Activated CD4-positive, CD25-positive, alpha-beta regulatory T cell treated with anti-CD3 and anti-CD28 coated beads, Interleukin-2, amount 50 U/mL, for 24 hours (primary cell): ENCODE results near the gene LINC01488.
A peak's percentile ranks its signal among the peaks of the same experiment; 100 is the strongest.

Experiments
- ATAC-seq, 2 donors: fragments of 150-1000 bp; cut with Tn5 transposase; one replicate each; pipeline ENCODE4 v1.10.0; 2021; ENCODE audit warnings: mild to moderate bottlenecking in 1 of 2, moderate library complexity in 1 of 2

Gene LINC01488

DNA sequence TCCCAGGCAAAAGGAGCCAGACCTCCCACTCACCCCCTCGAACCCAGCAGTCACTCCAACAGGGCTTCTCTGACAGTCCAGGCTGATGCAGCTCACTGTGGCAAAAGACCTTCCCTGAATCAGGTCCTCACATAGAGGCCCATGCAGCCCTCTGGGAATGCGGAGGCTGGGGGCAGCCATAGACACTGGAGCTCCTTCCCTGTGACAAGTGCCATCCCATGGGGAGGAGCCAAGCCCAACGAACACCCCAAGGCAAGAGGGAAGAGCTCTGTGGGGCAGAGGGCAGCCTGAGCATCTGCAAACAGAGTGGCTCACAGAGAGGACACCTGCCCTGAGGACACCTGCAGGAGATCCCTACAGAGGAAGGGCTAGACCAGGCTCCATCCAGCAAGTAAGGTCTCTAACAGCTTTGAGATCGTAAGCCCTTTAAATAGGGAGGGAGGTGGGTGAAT, at the start of gene LINC01488:
TSS of gene LINC01488 (plus strand) at position 271 of the 452 bp plus-strand sequence.
- ATAC-seq: no peak

DNA sequence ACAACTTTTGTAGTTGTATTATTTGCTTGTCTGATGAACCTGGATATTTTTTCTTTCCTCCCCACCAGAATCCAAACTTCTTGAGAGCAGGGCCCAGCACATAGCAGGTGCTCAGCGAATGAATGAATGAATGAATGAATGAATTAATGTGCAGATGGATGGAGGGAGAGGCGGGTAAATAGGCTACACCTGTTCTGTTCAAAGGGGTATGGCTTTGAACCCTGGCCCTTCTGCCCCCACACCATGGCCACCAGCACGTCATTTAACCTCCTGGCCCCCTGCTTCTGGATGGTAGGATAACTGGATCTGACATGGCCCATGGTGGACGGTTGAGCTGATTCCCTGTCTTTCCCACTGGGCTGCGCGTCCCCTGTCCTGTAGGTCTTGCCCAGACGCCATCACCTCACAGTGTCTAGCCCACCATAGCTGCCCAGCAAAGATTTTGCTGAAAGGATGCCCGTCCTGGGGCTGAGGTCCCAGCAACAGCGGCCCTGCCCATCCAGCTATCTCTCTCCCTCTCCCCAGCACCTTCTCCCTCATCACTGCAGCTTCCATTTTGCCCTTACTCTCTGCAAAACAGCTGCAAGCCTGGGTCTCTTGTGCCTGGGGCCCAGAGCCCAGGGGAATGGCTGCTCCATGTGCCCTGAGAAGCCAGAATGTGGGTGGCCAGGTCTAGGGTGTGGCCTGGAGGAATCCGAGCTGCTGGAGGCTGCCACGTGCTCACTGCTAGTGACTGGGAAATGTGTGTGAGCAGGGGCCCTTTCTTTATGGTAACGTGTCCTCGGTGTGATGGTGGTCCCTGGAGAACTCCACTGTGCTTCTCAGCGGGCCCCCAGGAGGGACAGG, 49.3 kb upstream of the LINC01488 start:
- no peak for ATAC-seq

DNA sequence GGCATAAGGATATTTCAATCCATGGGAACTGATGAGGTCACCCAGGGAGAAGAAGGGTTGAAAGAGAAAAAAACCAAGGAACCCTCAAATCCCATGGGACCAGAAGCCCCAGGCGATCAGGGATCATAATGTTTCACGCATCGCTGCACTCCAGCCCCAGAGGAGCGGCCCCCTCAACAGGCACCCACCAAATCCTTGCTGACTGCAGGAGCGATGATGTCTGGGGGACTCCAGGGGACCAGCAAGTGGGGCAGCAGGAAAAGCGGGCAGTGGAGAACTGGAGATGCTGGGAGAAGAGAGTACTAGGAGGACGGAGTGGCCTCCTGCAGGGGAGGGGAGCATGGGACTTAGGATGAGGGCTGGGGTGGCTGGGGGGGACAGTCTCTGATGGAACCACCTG, 47.7 kb upstream of the LINC01488 start:
- ATAC-seq: no peak

DNA sequence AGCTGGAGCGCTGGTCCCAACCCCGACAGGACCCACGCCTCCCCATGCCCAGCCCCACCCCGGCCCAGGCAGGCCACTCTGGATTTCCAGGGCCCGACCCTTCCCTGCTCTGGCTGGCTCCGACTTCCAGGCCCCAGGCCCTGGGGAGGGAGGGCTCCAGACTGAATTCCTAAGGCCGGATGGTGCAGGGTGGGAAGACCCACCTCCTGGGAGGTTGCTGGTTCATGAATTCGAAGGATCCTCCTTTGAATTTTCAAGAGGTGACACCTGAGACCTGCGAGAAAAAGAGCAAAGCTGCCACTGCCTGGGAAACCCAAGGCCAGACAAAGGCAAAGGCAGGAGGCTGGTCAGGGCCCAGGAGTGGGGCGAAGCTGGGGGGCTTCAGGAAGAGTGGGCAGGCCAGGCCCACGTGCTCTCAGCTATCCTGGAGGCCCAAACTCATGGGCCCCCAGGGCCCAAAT, 47.0 kb upstream of the LINC01488 start:
- no peak for ATAC-seq

DNA sequence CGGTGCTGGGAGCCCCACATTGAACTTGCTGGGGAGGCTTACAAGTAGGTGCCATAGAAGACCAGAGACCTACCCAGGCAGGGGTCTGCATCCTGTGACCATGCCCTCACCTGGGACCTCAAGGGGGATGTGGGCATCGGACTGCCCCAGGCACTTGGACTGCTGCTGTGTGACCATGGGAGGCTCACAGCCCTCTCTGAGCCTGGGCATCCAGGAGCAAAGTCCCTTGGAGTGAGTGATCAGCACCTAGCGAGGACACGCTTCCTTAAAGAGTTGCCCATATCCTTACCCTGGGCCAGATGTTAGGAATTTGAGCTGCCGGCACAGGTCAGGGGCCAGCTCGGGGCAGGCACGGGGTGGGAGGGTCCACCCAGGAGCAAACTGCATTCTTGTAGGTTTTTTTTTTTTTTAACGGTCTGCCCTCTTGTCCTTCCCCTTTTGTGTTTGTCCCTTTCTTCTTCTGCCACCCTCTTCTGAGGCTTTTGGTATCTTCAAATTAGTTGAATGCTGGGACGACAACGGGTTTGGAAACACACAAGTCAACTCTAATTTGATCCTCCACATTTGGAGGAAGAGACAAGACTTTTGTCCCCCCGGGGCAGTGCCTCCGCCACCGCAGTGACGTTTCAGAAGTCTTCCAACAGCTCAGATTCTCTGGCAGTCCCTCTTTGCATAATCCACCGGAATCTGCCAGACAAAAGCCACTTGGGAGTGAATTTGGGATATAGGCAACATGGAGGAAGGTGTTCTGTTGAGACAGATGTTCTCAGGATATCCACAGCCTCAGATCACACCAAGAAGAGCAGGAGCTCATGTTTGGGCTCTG, 46.1 kb upstream of the LINC01488 start:
- ATAC-seq: no peak

DNA sequence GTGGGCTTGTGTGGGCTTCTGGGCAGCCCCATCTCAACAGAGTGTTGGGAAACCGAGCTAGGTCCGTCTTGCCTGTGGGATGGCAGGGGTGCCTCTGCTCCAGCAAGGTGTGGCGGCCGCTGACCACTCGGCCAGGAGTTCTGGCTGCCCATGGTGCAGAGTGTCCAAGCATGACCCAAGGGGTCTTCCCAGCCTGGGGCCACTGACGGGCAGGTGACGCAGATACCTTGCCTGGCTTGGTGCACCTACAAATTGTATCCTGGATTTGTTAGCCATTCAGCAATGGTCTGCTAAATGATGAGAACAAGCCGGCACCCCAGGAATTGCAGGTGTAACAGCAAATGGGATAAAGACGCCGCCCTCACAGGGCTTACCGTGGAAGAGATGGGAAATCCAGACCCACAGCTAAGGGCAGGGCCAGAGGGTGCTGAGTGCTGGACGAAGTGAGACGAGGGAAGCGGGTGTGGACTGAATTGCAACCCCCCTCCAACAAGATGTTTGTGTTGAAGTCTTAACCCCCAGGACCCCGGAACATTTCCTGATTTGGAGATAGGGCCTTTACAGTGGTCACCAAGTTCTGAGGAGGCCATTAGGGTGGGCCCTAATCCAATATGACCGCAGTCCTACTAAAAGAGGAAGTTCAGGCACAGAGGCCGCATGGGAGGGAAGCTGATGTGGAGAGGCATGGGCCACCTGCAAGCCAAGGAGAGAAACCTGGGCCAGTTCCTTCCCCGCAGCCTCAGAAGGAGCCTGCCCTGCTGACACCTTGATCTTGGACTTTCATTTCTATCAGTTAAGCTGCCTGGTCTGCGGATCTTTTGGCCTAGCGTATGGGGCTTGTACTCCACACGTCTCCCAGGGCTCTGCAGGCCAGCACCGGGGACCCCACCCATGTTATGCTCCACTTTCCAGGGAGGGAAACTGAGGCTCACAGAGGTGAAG, 45.2 kb upstream of the LINC01488 start:
- no peak for ATAC-seq

DNA sequence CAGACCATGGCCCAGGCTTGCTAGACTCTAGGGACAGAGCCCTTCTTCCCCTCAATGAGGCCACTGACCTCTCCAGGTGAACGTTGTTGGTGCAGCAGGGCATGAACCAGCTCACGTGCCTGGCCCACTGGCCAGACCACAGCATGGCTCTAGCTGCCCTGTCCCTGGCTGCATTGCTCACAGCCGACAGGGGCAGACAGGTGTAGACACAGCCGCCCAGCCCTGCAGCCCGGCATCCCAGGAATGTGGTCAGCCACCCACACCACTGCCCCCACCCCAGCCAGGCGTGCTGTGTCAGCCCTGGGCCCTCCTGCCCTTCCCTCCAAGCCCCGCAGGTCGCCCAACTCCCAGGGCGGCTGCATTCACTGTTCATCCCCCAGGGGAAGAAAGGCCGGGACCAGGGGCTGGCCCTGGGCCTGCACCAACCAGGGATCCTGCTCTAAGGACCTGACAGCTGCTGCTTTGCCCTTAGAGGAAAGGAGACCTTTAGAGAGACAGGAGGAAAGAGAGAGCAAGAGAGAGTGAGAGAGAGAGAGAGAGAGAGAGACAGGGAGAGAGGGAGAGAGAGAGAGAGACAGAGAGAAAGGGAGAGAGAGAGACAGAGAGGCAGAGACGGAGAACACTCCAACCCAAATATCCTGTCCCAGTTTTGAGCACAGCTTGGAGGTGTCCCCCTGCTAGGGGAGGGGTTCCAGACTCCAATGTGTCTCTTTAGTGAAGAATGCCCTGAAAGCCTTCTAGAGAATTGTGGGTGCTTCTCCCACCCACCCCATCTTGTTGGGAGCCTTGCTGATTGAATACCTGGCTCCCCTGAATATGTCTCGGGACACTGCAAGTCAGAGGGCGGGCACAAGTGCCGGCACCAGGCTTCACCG, 44.2 kb upstream of the LINC01488 start:
- ATAC-seq: no peak

DNA sequence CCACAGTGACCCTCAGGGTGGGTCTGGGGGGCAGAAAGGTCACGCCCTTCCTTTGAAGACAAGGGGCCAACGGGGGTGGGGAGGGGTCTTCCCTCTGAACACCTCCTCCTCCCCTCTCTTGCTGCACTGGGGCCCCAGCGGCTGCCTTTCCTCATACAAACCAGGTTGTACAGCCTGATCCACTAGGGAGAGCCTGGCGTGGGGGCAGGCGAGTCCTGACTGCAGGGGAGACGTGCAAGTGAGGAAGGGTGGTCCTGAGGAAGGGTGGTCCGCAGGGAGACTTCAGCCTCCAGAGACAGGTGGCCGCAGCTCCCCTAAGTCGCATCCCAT, 43.6 kb upstream of the LINC01488 start:
- ATAC-seq: no peak

DNA sequence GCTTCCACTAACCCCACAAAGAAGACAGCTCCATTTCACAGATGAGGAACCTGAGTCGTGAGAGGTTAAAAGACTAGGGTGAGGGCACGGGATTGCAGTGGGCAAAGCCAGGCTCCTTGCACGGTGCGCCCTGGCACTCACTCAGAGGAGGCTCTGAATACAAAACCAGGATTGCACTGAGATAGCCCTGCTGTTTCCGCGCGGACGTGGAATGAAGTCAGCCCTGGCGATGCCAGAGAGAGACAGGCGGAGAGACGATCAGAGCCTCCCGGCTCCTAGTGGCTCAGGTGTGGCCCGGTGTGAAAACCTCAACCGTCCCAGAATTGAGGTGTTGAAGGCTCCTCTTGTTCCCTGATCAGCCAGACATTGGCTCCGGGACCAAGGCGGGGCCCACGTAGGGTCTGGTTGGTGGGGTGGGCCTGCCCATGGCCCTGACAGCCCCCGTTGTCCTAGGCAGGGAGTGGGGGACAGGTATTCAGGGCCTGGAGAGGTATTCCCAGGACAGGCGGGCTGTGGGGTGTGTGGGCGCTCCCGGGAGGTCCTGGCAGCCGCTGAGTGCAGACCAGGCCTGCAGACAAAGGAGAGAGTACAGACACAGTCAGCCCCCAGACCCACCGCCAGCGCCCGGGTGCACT, 43.1 kb upstream of the LINC01488 start:
- ATAC-seq: no peak

DNA sequence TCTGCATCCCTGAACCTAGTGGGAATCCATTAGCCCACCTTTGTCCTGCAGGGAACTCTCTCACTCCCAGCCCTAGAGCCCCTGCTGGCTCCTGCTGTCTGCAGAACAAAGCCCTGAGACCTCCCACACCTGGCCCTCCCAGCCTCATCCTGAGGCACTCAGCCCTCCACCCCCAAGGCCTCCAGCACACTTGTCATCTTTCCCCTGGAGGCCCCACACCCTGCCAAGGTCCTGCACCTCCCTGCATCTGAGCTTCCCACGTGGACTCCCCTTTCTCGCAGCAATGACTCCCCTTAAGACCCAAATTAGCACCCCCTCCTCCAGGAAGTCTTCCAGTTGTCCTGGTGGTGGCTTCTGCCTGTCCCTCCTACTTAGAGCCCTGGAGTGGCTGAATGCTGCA, 42.3 kb upstream of the LINC01488 start:
- ATAC-seq: no peak

DNA sequence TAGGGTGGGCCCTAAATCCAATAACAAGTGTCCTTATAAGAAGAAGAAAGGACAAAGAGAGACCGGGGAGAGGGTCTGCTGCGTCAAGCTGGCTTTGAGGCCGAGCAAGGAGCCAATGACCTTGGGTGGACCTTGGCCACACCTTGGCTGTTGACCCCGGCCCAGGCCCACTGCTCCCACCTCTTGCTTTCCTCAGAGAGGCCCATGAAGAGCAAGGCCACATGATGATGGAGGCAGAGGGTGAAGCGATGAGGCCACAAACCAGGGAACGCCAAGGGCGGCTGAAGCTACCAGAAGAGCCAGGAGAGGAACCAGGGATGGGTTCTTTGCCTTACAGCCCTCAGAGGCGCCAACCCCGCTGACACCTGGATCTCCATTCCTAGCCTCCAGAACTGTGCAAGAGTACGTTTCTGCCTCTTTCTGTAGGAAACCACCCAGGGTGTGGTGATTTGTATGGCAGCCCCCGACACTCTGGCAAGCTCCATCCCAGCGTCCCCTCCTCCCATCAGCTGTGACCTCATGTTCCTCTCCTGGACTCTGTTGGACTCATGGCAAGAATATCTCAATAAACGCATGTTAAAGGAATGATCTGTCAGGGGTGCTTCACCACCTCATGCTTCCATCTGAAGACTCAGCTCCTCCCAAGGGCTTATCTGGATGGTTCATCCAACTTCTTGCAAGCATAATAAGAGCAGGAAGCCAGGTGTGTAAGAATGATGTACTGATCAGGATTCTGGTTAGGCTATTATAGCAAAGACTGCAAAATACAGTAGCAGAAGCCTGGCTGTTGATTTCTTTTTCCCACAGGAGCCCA, 41.6 kb upstream of the LINC01488 start:
- ATAC-seq: no peak

DNA sequence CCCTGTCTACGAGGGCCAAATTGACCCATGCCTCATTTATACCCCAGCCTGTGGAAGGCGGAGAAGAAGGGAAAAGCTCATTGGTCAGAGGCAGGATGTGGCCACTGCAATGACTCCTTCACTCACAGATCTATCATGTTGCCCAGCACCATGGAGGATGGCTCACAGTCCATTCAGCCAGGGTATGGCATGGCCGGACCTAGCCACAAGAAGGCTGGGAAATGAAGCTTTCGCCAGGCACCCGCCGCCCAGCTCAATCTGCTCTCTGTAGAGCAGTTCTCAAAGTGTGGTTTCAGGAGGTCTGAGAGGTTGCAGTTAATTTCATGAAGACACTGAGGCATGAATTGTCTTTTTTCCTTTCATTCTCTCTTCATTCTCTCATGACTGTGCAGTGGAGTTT, 40.6 kb upstream of the LINC01488 start:
- no peak for ATAC-seq

DNA sequence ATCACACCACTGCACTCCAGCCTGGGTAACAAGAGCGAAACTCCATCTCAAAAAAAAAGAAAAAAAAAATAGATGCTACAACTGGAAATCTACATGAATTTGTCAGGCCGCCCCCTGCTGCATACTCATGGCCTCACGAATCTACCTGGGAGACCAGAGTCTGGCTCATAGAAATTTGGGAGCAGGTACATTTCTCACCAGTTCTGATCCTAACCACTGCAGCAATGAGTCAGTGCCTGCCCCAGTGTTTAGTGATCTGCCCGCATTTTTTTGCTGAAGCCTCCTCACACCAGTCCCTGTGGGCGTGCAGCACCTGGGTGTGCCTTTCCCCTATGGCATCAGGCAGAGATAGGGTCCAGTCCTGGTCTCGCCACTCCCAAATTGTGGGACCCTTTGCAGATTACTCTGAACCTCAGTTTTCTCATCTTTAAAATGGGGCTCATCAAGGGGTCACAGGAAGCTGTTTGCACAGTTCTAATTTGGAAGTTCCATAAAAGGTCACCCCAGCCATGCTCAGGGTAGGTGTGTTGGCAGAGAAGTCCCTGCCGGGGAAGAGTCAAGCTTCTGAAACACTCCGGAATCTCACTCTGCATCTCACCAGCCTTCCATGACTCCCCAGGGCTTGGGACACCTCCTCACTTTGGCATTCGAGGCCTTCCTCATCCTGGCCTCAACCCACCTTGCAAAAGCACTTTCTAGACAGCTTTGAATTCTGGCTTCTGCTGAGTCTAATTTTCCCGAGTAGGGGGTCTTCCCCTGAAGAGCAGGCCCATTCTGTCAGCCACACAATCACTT, 39.3 kb upstream of the LINC01488 start:
- no peak for ATAC-seq

DNA sequence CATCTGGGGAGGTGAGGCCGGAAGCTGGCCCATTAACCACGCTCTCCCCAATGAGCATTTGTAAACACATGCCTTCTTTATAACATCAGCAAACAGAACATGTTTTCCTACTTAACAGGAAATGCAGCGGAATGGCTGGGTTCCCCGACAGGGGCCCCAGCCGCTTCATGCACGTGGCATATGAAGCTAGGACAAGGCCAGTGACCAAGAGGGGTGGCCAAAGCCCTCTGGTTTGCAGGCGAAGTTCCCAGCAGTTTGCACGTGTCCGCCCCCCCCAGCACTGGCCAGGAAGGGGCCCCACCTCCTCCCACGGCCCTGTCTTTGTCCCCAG, 38.7 kb upstream of the LINC01488 start:
- ATAC-seq: no peak

DNA sequence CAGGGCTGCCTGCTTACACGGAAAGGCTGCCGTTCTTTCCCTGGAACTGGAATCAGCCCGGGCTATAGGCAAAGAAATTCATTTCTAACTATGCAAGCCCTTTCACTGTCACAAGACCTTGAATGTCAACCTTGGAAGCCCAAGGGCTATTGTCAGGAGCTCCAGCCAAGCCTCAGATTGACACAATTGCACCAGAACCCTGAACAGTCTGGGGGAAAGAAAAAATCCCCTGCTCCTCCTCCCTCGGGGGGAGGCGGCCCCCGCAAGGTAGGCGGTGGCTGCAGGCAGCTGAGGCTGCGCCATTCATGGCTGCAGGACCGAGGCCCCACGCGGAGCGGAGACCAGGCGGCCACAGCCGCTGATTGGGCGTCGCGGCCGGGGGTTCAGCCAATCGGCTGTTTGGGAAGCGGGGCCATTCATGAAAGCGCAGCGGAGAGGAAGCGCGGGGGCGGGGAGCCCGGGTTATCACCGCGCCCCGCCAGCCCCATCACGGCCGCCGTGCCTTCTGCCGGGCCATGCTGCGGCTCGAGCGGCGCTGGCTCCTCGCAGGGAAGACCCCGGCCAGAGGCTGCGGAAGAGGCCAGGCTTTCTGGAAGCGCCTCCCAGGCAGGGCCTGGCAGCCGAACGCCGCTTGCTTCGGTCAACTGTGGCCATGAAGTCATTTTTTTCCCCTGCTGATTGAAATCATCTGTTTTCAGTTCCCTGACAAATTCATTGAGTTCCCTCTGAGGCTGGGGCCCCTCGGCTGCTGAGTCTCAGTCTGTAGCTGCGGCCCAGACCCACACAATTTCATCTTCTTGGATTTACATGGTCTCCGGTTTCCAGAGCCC, 38.1 kb upstream of the LINC01488 start:
- ATAC-seq: peak; percentile 87 to 91

DNA sequence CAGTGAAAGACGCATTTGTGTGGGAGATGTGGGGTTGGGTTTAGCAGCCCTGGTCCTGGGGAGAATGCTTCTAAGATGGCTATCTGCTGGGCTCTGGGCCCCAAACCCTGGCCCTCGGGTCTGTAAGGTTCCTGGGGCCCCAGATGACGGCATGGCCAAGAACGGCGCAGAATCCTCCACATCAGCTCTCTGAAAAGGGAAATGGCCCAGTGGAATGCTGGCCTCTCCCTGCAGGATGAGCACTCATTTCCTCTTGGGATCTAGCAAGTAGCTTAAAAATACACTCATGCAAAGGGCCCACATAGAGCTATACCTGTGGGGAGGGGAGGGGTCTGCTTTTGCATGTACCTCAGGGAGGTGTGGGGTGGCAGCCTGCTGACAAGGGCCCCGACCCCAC, 37.5 kb upstream of the LINC01488 start:
- ATAC-seq: no peak

DNA sequence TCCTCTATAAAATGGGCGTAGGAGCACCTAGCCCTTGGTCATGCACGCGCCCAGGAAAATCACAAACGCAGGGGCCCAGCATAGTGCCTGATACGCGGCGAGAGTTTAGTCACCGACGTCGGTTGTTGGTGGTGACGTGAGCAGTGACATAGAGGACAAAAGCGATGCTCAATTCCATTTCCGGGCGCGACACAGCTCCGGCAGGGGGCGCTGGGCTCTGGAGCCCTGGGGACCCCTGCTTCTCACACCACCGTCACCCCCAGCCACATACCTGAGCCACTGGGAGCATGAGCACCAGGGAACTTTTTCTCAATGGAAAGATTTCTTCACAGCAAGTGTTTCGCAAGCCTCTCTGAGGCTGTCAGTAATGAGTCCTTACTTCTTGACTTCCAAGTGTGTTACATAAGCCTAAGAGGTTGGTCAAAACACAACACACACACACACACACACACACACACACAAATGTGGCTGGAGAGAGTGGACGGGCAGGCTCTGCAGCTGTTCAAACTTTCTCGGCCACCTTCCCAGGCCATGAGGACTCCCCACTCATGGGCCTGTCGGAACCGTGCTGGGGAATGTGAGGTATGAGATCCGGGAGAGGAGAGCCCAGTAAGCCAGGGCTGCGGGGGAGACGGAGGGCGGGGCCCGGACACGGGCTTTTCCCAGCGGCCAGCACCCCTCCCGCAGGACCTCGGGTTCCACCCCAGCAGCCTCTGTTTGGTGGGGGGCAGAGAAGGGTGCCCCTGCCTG, 36.9 kb upstream of the LINC01488 start:
- no peak for ATAC-seq

DNA sequence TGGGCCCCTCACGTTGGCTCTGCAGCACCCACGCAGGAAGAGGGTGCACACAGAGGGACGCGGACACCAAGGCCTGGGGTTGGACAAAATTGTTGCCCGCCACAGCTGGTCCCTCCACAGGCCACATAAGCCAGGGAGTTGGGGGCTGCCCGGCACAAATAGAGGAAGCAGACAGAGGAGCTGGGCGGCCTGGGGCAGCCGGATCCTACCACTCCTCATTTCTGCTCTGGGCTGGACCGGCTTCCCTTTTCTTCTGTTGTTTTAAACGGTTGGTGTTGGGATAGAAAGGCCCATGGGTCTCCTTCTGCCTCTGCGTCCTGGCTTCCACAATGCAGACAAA, 36.4 kb upstream of the LINC01488 start:
- no peak for ATAC-seq
